ES-I3 (cell line): ENCODE data around the gene PAPPA.

Experiments used
- H3K36me3 ChIP-seq: 2 replicates; pipeline ENCODE4 v1.6.1; 2013; ENCODE audit warnings: mild to moderate bottlenecking, low read length, control low read depth, moderate library complexity; ENCODE audit not compliant: insufficient read depth
- H3K4me1 ChIP-seq: 2 replicates; pipeline ENCODE4 v1.6.1; 2013; ENCODE audit warnings: mild to moderate bottlenecking, control low read depth, low read length; ENCODE audit not compliant: insufficient read depth
- H3K9ac ChIP-seq: 2 replicates; pipeline ENCODE4 v1.6.1; 2013; ENCODE audit warnings: low read depth, mild to moderate bottlenecking, low read length, moderate library complexity
- H3K9me3 ChIP-seq: 2 replicates; pipeline ENCODE4 v1.6.1; 2013; ENCODE audit warnings: mild to moderate bottlenecking, low read length, moderate library complexity; ENCODE audit not compliant: control insufficient read depth, insufficient read depth

The PAPPA gene

GRCh38 chr9:116144555-116144954, 9.0 kb upstream of the PAPPA start:
- no peaks in the 10 kb centered on the region for H3K36me3 ChIP-seq

DNA sequence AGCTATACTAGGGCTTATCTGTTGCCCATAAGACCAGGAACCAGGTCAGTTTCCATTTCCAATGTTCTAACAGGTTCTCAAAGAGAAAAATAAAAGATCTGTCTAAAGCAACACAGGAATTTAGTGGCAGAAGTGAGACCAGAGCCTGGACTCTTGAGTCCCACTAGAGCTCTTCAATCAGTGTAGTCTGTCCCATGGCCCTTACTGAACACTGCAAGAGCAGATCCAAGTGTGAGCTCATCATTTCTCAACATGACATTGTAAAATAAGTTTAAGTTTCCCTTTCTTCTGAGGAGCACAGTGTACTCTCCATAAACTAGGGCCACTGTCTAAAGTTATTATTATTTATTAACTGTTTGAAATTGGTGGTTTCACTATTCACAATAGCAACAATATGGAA, 8.6 kb upstream of the PAPPA start:
- H3K36me3 ChIP-seq, result no peaks in the 10 kb centered on the region
- no peaks in the 10 kb centered on the region for H3K9me3 ChIP-seq
- no peak overlapping the region for H3K9ac ChIP-seq
- no peaks in the 10 kb centered on the region for H3K4me1 ChIP-seq

More at GRCh38 chr9:116144555-116144954, 9.0 kb upstream of the PAPPA start:
- Histone ChIP-seq H3K9ac (no peak overlapping the region), H3K9me3 (no peaks in the 10 kb centered on the region), H3K4me1 (no peaks in the 10 kb centered on the region)

- Histone ChIP-seq H3K9ac (no peak overlapping the region), H3K4me1 (no peaks in the 10 kb centered on the region; the same call in 1 of the 2 replicates), H3K9me3 (no peaks in the 10 kb centered on the region), H3K36me3 (no peaks in the 10 kb centered on the region)
These were observed 5.8 kb upstream of the PAPPA start for GRCh38 chr9:116147821-116148220.

DNA sequence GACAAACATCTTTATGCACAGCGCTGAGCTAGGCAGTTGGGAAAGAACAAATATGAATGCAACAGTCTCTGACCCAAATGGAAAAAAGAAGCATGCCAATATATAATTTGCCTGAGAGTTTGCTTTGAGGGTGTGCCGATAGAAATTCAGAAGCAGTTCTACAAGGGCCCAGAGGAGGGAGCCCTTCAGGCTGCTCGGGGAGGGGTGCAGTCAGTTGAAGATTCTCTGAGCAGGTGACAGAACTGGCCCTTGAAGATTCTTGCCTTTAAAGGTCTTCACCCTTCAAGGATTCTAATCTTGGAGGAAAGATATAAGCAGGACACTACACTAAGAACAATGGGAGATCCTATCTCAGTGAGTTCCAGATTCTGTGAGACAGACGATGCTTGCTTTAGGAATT, 3.7 kb upstream of the PAPPA start:
- Histone ChIP-seq H3K9ac (no peak overlapping the region), H3K4me1 (no peaks in the 10 kb centered on the region; the same call in 1 of the 2 replicates), H3K36me3 (no peaks in the 10 kb centered on the region), H3K9me3 (no peaks in the 10 kb centered on the region)

DNA sequence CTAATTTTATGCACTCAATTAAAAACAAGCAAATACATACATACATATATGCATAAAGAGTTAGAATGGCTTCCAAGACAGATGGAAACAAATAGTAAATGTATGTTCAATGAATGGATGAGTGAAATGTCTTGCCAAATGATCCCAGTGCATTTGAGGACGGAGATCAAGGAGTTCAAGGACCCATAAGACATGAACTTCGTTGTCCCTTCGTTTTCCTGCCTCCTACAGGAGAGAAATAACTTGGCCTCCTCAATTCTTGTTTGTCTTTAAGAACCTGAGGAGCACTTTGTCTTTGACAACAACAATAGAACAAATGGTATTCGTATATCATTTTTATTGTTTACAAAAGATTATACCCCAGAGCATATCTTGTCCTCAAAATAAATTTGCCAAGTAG, 2.4 kb upstream of the PAPPA start:
- Histone ChIP-seq H3K36me3 (no peaks in the 10 kb centered on the region), H3K9ac (no peak overlapping the region), H3K9me3 (no peaks in the 10 kb centered on the region), H3K4me1 (no peaks in the 10 kb centered on the region; the same call in 1 of the 2 replicates)

GRCh38 chr9:116151966-116152381, 1.6 kb upstream of the PAPPA start:
- no peak overlapping the region for H3K9ac ChIP-seq
- no peaks in the 10 kb centered on the region; the same call in 1 of the 2 replicates for H3K4me1 ChIP-seq
- no peaks in the 10 kb centered on the region for H3K36me3 ChIP-seq
- H3K9me3 ChIP-seq, result no peaks in the 10 kb centered on the region

GRCh38 chr9:116152390-116152789, 1.2 kb upstream of the PAPPA start:
- Histone ChIP-seq H3K9me3 (no peaks in the 10 kb centered on the region), H3K4me1 (no peaks in the 10 kb centered on the region; the same call in 1 of the 2 replicates), H3K9ac (no peak overlapping the region), H3K36me3 (no peaks in the 10 kb centered on the region)

GRCh38 chr9:116152941-116153764, 438 bp upstream of the PAPPA start:
- H3K36me3 ChIP-seq, result no peaks in the 10 kb centered on the region
- H3K9ac ChIP-seq, result peak overlapping the region; percentile 70; the same call in 1 of the 2 replicates
- H3K9me3 ChIP-seq, result no peaks in the 10 kb centered on the region
- peaks cover 7% of the 10 kb centered on the region; the same call in 1 of the 2 replicates for H3K4me1 ChIP-seq

- H3K36me3 ChIP-seq, result no peaks in the 10 kb centered on the region
- H3K9ac ChIP-seq, result peak overlapping the region; percentile 60
- peaks cover 7% of the 10 kb centered on the region; the same call in 1 of the 2 replicates for H3K4me1 ChIP-seq
- H3K9me3 ChIP-seq, result no peaks in the 10 kb centered on the region
These were observed 864 bp downstream of the PAPPA start for GRCh38 chr9:116154334-116154975.

DNA sequence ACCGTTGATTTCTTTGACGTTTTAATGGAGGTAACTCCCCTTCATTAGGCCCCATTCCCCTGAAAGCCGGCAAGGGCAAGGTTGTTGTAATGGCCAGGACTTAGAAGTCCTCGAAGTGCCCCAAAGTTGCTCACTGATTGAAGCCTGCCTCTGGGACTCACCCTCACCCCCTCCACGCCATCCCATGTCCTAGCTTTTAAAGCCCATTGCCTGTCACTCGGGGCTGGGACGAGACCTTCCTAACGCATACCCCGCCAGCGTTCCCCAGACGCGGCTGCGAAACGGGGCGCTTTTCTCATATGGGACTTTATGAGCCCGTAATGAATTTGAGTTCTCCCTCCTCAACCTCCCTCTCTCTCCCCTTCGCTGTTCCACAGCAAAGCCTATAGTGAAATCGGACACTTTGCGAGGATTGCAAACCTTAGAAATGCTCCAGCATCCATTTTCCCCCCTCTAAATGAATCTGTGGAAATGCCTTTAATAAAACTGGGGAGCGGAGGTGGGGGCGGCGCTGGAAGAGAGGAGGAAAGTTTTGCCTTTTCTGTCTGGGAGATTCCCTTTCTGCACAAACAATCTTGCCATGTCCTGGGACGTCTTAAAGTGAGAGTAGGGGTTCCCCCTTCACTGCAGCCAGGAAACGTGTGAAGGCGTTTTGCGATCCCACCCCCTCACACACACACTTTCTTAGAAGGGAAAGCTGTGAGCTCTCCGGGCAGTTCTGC, 1.5 kb downstream of the PAPPA start:
- peaks cover 7% of the 10 kb centered on the region; the same call in 1 of the 2 replicates for H3K4me1 ChIP-seq

DNA sequence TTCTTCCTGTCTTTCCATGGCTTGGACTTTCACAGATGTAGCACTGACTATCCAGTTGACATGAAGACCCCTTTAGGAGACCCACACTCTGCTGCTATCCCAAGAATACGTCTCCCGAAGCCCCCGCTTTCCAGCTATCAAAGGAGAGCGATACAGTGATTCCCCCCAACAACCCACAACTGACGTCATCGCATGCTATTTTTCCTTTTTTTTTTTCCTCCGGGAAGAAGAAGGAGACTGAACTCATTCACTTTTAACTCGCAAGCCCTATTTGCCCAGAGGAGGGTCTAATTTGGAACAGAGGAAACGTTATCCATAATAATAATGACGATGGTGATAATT, 2.1 kb downstream of the PAPPA start:
- Histone ChIP-seq H3K9me3 (no peaks in the 10 kb centered on the region), H3K9ac (peak overlapping the region; percentile 60; the same call in 1 of the 2 replicates), H3K4me1 (peaks cover 7% of the 10 kb centered on the region; the same call in 1 of the 2 replicates), H3K36me3 (no peaks in the 10 kb centered on the region)

More for the DNA sequence above, 1.5 kb downstream of the PAPPA start:
- H3K9ac ChIP-seq, result peak overlapping the region; percentile 60
- no peaks in the 10 kb centered on the region for H3K36me3 ChIP-seq
- H3K9me3 ChIP-seq, result no peaks in the 10 kb centered on the region

- no peaks in the 10 kb centered on the region for H3K9me3 ChIP-seq
- H3K4me1 ChIP-seq, result peaks cover 7% of the 10 kb centered on the region; the same call in 1 of the 2 replicates
- peak overlapping the region; percentile 55; the same call in 1 of the 2 replicates for H3K9ac ChIP-seq
- no peaks in the 10 kb centered on the region for H3K36me3 ChIP-seq
These were observed 3.2 kb downstream of the PAPPA start for GRCh38 chr9:116156621-116157314.

DNA sequence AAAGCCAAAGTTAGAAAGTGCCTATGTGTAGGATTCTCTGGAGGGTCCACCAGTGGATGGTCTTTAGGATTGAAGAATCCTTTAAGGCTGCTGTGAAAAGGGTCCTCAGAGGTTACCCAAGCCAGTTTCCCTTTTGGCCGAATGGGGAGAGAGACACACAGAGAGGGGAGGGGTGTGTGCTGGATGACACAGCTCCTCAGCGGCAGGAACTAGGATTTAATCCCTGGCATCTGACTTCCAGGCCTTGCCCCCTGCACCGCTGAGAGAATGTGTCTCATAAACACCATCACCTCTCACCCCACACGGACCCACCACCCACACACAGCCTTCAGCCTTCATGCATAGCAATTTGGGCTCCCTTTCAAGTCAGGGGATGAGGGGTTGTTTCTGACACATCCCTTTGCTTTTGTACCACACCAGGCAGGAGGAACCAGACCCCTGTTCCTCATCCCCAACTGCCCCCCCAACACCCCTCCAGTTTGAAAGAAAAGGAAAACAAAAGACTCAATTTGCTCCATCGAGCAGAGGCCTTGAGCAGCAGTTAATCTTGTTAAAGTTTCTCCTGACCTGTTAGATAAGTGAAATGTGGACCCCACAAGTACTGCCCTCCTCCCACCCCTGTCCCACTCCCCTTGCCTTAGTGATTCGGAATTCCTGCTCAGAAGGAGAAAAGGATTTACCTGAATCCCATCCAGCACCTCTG, 4.0 kb downstream of the PAPPA start:
- Histone ChIP-seq H3K36me3 (no peaks in the 10 kb centered on the region), H3K9me3 (no peaks in the 10 kb centered on the region), H3K4me1 (peaks cover 7% of the 10 kb centered on the region; the same call in 1 of the 2 replicates), H3K9ac (peak overlapping the region; percentile 55; the same call in 1 of the 2 replicates)
